ENCODE measurements around the gene UGT1A5. TPM values are rescaled to one million over a fixed set of nuclear protein-coding genes. Genes with fewer than 3 reads are reported as not detected.

Gene UGT1A5
- total RNA-seq, 1 donor from 2014 or later: not detected

Other genes starting within 250 kb of the UGT1A5 start
- gene USP40, start 146.1 kb upstream of the UGT1A5 start, total RNA-seq (ENCODE audit: insufficient read depth, low replicate concordance): 33.2 TPM
- 6.5 TPM for gene UGT1A8, start 95.3 kb upstream of the UGT1A5 start, total RNA-seq (ENCODE audit: insufficient read depth, low replicate concordance)
- gene UGT1A10, start 76.5 kb upstream of the UGT1A5 start, total RNA-seq (ENCODE audit: insufficient read depth, low replicate concordance): 0.48 TPM
- gene UGT1A9, start 41.0 kb upstream of the UGT1A5 start, total RNA-seq (ENCODE audit: insufficient read depth, low replicate concordance): 0.48 TPM
- 3.6 TPM for gene UGT1A7, start 31.0 kb upstream of the UGT1A5 start, total RNA-seq (ENCODE audit: insufficient read depth, low replicate concordance)
- gene UGT1A6, start 20.0 kb upstream of the UGT1A5 start, total RNA-seq (ENCODE audit: insufficient read depth, low replicate concordance): 3.1 TPM
- gene UGT1A4, start 5.8 kb downstream of the UGT1A5 start, total RNA-seq (ENCODE audit: insufficient read depth, low replicate concordance): not detected
- gene UGT1A3, start 16.1 kb downstream of the UGT1A5 start, total RNA-seq (ENCODE audit: insufficient read depth, low replicate concordance): not detected
- gene UGT1A1, start 47.4 kb downstream of the UGT1A5 start, total RNA-seq (ENCODE audit: insufficient read depth, low replicate concordance): 3.1 TPM
- not detected for gene MROH2A, start 65.4 kb downstream of the UGT1A5 start, total RNA-seq (ENCODE audit: insufficient read depth, low replicate concordance)
- gene HJURP, start 141.6 kb downstream of the UGT1A5 start, total RNA-seq (ENCODE audit: insufficient read depth, low replicate concordance): 3.9 TPM
- 17.3 TPM for gene TRPM8, start 204.5 kb downstream of the UGT1A5 start, total RNA-seq (ENCODE audit: insufficient read depth, low replicate concordance)

All from umbilical cord (tissue), 1 donor.